Upper lobe of left lung (tissue), 6 donors: ENCODE results near the gene THSD7A. TPM values are rescaled to one million over a fixed set of nuclear protein-coding genes. Genes with fewer than 3 reads are reported as not detected.
"Not testable (repeated sequence)": the region's sequence is repeated elsewhere in the genome, so short reads cannot be mapped to it uniquely, and the experiment has no call there.

ENCODE experiments used
- ATAC-seq, 2 donors: fragments of 200-7000 bp; cut with Tn5 transposase; one replicate each; pipeline ENCODE4 v1.9.1; 2022; ENCODE audit warnings: mild to moderate bottlenecking in 2 of 2, moderate library complexity in 2 of 2; ENCODE audit not compliant: low FRiP score in 2 of 2
- DNase-seq, 2 donors: peaks; one replicate each; pipeline ENCODE4 v3.0.0-alpha.2; 2019 to 2020
- H3K27ac ChIP-seq, 4 donors: fragments of 200-600 bp; sonication (generic); one replicate each; pipeline ENCODE4 v1.5.1; 2016 to 2019
- H3K27me3 ChIP-seq, 4 donors: fragments of 200-600 bp; sonication (generic); one replicate each; pipeline ENCODE4 v1.5.1; 2017 to 2019
- H3K36me3 ChIP-seq, 4 donors: fragments of 200-600 bp; sonication (generic); one replicate each; pipeline ENCODE4 v1.5.1; 2016 to 2019
- H3K4me1 ChIP-seq, 4 donors: fragments of 200-600 bp; sonication (generic); one replicate each; pipeline ENCODE4 v1.5.1; 2018 to 2019
- H3K4me3 ChIP-seq, 4 donors: fragments of 200-600 bp; sonication (generic); one replicate each; pipeline ENCODE4 v1.5.1; 2017 to 2019; ENCODE audit warnings: mild to moderate bottlenecking in 2 of 4, moderate library complexity in 1 of 4
- H3K9me3 ChIP-seq, 4 donors: fragments of 200-600 bp; sonication (generic); one replicate each; pipeline ENCODE4 v1.5.1; 2018 to 2019
- EP300 ChIP-seq, 4 donors: sonication (generic); formaldehyde crosslinking; IDR thresholded peaks; one replicate each; pipeline ENCODE4 v1.5.1; 2017; ENCODE audit warnings: antibody characterized with exemption in 4 of 4, control low read depth in 2 of 4
- POLR2A ChIP-seq, 4 donors: fragments of 450-650 bp; IDR thresholded peaks; one replicate each; pipeline ENCODE4 v1.5.1; 2016 to 2017; ENCODE audit warnings: antibody characterized with exemption in 4 of 4, mild to moderate bottlenecking in 2 of 4
- POLR2AphosphoS5 ChIP-seq, 2 donors: sonication (generic); formaldehyde crosslinking; IDR thresholded peaks; one replicate each; pipeline ENCODE4 v1.5.1; 2017; ENCODE audit warnings: antibody characterized with exemption in 2 of 2
- WGBS, 2 donors: methylation state at CpG; one replicate each; pipeline ENCODE4 v1.1.5; 2017 to 2018; 5-methylcytosine and 5-hydroxymethylcytosine counted together
- total RNA-seq, 6 donors: library from RNA; depleted of rRNA in 4 of 6; stranded (reverse); fragments of >200 nt in 4 of 6; gene quantifications; one replicate each; pipeline versions ENCODE4 v1.1.0 to v1.2.1, GENCODE V29; 2016 to 2021
- TF ChIP-seq, protein P1 (sequence below), 6 experiments: fragments of 450-650 bp in 4 of 6; fragments of 200-600 bp in 2 of 6; sonication (generic) in 2 of 6; IDR thresholded peaks; one replicate each; pipeline ENCODE4 v1.5.1; 2016 to 2019; ENCODE audit warnings: antibody characterized with exemption in 6 of 6
- donor health status: DM: no; HTN: no; CAD: no; lungs with moderate emphysema.
- donor health status: DM: no; HTN: yes; CAD: no; lungs with severe emphysema.

THSD7A gene
- total RNA-seq, 6 donors from 2014 or later: 5.1 to 15.7 (median 7.0) TPM

DNA sequence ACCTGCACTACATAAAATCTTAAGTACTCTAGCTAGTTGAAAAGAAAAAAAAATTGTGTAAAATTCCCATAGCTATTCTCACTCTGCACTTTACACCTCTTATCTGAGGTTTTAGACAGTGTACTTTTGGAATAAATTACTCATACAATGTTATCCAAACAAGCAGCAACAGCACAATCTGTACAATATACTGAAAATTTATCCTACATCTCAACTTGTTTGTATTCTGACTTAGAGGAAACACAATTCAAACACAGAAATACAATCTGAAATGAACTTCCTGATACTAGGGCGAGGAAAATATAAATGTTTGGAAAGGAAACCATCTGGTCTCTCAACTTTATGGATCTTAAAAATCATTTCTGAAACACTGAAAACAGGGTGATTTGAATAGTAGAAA, 381.7 kb downstream of the THSD7A start:
- TF ChIP-seq POLR2A (IDR thresholded peaks at IDR 0.05) (no peak), EP300 (IDR thresholded peaks at IDR 0.05) (peak in 1 of 4 donors; percentile 9)
- 29 to 41% methylated on average over 1 of the region's 1 CpG for WGBS, 2 donors

GRCh38 chr7:11449316-11449715, 382.7 kb downstream of the THSD7A start:
- H3K27me3 ChIP-seq: no peaks in the 10 kb centered on the region
- WGBS, 2 donors: 78 to 80% methylated on average over 3 of the region's 3 CpGs
- TF ChIP-seq EP300 (IDR thresholded peaks at IDR 0.05) (no peak), POLR2AphosphoS5 (IDR thresholded peaks at IDR 0.05) (no peak), POLR2A (IDR thresholded peaks at IDR 0.05) (no peak)
- TF ChIP-seq, protein P1, sequence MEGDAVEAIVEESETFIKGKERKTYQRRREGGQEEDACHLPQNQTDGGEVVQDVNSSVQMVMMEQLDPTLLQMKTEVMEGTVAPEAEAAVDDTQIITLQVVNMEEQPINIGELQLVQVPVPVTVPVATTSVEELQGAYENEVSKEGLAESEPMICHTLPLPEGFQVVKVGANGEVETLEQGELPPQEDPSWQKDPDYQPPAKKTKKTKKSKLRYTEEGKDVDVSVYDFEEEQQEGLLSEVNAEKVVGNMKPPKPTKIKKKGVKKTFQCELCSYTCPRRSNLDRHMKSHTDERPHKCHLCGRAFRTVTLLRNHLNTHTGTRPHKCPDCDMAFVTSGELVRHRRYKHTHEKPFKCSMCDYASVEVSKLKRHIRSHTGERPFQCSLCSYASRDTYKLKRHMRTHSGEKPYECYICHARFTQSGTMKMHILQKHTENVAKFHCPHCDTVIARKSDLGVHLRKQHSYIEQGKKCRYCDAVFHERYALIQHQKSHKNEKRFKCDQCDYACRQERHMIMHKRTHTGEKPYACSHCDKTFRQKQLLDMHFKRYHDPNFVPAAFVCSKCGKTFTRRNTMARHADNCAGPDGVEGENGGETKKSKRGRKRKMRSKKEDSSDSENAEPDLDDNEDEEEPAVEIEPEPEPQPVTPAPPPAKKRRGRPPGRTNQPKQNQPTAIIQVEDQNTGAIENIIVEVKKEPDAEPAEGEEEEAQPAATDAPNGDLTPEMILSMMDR (IDR thresholded peaks at IDR 0.05): no peak
- no peak for ATAC-seq
- no peak for DNase-seq
- no peaks in the 10 kb centered on the region for H3K36me3 ChIP-seq
- H3K4me1 ChIP-seq: peaks cover 0 to 2% (median 0%) of the 10 kb centered on the region in 4 donors
- no peaks in the 10 kb centered on the region for H3K9me3 ChIP-seq
- H3K27ac ChIP-seq: peak overlapping the region in 1 of 4 donors; percentile 58
- no peak overlapping the region for H3K4me3 ChIP-seq

More for the DNA sequence above, 381.7 kb downstream of the THSD7A start:
- H3K36me3 ChIP-seq: no peaks in the 10 kb centered on the region
- H3K4me3 ChIP-seq: no peak overlapping the region
- ATAC-seq: no peak
- H3K9me3 ChIP-seq: no peaks in the 10 kb centered on the region
- peaks cover 0 to 2% (median 0%) of the 10 kb centered on the region in 4 donors for H3K4me1 ChIP-seq
- no peaks in the 10 kb centered on the region for H3K27me3 ChIP-seq
- DNase-seq: no peak
- H3K27ac ChIP-seq: peak overlapping the region in 1 of 4 donors; percentile 58

DNA sequence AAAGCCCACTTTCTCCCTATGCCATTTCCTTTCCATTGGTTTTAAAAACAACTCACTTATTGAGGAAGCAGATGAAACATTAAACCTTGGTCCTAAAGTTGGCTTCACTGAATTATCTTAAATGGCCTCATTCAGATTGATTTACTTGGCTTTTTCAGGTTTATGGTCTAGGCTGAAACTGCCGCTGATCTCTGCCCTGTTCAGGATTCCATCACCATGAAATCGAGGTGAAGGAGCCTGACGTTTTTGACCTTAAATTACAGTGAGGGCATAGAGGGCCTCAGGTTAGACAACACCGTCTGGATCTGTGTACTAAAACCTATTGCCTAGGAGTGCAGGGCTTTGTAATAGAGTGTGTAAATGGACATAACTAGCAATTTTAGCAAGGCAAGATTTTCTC, 383.7 kb downstream of the THSD7A start:
- WGBS, 2 donors: 93 to 97% methylated on average over 4 of the region's 4 CpGs
- ATAC-seq: no peak

DNA sequence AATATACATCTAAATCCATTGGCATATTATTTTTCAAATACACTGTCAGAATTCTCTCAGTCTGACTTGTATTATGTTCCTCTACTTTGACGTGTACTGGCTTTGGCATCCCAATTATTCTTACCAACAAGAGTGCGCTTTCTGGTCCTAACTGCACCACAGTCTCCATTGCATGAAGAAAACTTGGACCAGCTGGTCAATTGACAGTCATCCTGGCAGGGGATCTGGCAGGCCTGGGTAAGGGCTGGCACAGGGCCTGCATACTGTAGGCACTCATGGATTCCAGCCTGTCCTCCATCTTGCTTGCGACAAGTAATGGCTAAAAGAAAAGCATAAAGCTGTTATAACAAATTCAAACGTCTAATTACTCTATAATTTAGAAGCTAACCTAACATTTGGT, 384.9 kb downstream of the THSD7A start:
- Histone ChIP-seq H3K36me3 (no peaks in the 10 kb centered on the region), H3K27ac (no peak overlapping the region), H3K9me3 (no peaks in the 10 kb centered on the region), H3K4me1 (peaks cover 0 to 2% (median 0%) of the 10 kb centered on the region in 4 donors), H3K4me3 (no peak overlapping the region), H3K27me3 (no peaks in the 10 kb centered on the region)
- ATAC-seq: no peak
- WGBS, 2 donors: 95 to 96% methylated on average over 4 of the region's 4 CpGs
- TF ChIP-seq, protein P1 (IDR thresholded peaks at IDR 0.05): no peak
- no peak for TF ChIP-seq POLR2A (IDR thresholded peaks at IDR 0.05)
- TF ChIP-seq POLR2AphosphoS5 (IDR thresholded peaks at IDR 0.05): no peak
- TF ChIP-seq EP300 (IDR thresholded peaks at IDR 0.05): no peak
- DNase-seq: no peak

More for the DNA sequence above, 383.7 kb downstream of the THSD7A start:
- no peak for TF ChIP-seq POLR2A (IDR thresholded peaks at IDR 0.05)
- TF ChIP-seq POLR2AphosphoS5 (IDR thresholded peaks at IDR 0.05): no peak
- TF ChIP-seq EP300 (IDR thresholded peaks at IDR 0.05): no peak
- TF ChIP-seq, protein P1 (IDR thresholded peaks at IDR 0.05): no peak
- DNase-seq: no peak
- no peak overlapping the region for H3K27ac ChIP-seq
- no peaks in the 10 kb centered on the region for H3K9me3 ChIP-seq
- H3K4me1 ChIP-seq: peaks cover 0 to 2% (median 0%) of the 10 kb centered on the region in 4 donors
- no peak overlapping the region for H3K4me3 ChIP-seq
- H3K36me3 ChIP-seq: no peaks in the 10 kb centered on the region
- H3K27me3 ChIP-seq: no peaks in the 10 kb centered on the region

- ATAC-seq, DNase-seq, H3K4me1 ChIP-seq, H3K4me3 ChIP-seq, H3K36me3 ChIP-seq, H3K27me3 ChIP-seq, H3K9me3 ChIP-seq, H3K27ac ChIP-seq: not testable (repeated sequence)
- 91 to 93% methylated on average over 4 of the region's 4 CpGs for WGBS, 2 donors
Observed at GRCh38 chr7:11443934-11444333, 388.1 kb downstream of the THSD7A start.

DNA sequence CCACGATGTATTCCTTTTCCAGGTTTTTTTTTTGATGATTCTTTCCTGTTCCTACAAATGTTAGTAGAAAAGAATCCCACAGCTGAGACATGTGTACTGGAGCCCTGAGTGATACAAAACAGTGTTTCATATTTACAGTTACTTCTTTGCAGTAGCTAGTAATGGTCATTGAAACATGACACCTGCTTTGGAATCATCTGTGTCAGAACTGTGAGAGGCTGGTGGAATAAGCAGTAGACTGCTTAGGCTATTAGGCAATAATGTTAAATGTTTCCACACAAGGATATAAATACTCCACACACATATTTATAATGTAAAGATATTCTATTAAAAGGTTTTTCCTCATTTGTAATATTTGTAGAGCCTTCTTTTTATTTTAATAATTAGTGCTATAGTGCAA, 394.0 kb downstream of the THSD7A start:
- Histone ChIP-seq H3K36me3 (no peaks in the 10 kb centered on the region), H3K27me3 (no peaks in the 10 kb centered on the region), H3K27ac (no peak overlapping the region), H3K9me3 (no peaks in the 10 kb centered on the region), H3K4me3 (no peak overlapping the region), H3K4me1 (no peaks in the 10 kb centered on the region)
- no peak for DNase-seq
- 64 to 74% methylated on average over 1 of the region's 1 CpG for WGBS, 2 donors
- TF ChIP-seq EP300 (IDR thresholded peaks at IDR 0.05) (no peak), POLR2A (IDR thresholded peaks at IDR 0.05) (no peak), POLR2AphosphoS5 (IDR thresholded peaks at IDR 0.05) (no peak)
- TF ChIP-seq, protein P1 (IDR thresholded peaks at IDR 0.05): no peak
- ATAC-seq: no peak
